ENCODE measurements around the gene SNX14.

Gene SNX14

GRCh38 chr6:85460921-85461797, 132.5 kb downstream of the SNX14 start:
- peak in 1 of 2 experiments; percentile 3 for DNase-seq

GRCh38 chr6:85460154-85460920, 133.3 kb downstream of the SNX14 start:
- DNase-seq, result no peak

- no peak for DNase-seq
Measured at GRCh38 chr6:85459224-85459901, 134.3 kb downstream of the SNX14 start.

GRCh38 chr6:85458782-85459181, 134.9 kb downstream of the SNX14 start:
- DNase-seq, result no peak

GRCh38 chr6:85458184-85458583, 135.5 kb downstream of the SNX14 start:
- no peak for DNase-seq

GRCh38 chr6:85456782-85457181, 136.9 kb downstream of the SNX14 start:
- no peak for DNase-seq
